Osteocyte (in vitro differentiated cells): ENCODE results near the gene IRGQ. TPM values are rescaled to one million over a fixed set of nuclear protein-coding genes. Genes with fewer than 3 reads are reported as not detected.
A peak's percentile ranks its signal among the peaks of the same experiment; 100 is the strongest.

Source experiments
- DNase-seq: peaks from one replicate; pipeline ENCODE4 v3.0.0; 2021; ENCODE audit warnings: mixed read lengths; ENCODE audit not compliant: unreplicated experiment; ENCODE audit errors: extremely low spot score
- H3K27ac Mint-ChIP-seq: one replicate; pipeline ENCODE4 v1.8.0; 2021; ENCODE audit warnings: mild to moderate bottlenecking, mixed read lengths; ENCODE audit not compliant: unreplicated experiment
- H3K27me3 Mint-ChIP-seq: one replicate; pipeline ENCODE4 v1.8.0; 2021; ENCODE audit warnings: mixed read lengths; ENCODE audit not compliant: unreplicated experiment
- H3K36me3 Mint-ChIP-seq: one replicate; pipeline ENCODE4 v1.8.0; 2021; ENCODE audit warnings: mixed read lengths; ENCODE audit not compliant: unreplicated experiment
- H3K4me1 Mint-ChIP-seq: one replicate; pipeline ENCODE4 v1.8.0; 2021; ENCODE audit warnings: mixed read lengths; ENCODE audit not compliant: unreplicated experiment
- H3K4me3 Mint-ChIP-seq: one replicate; pipeline ENCODE4 v1.8.0; 2021; ENCODE audit warnings: mild to moderate bottlenecking, moderate library complexity, mixed read lengths; ENCODE audit not compliant: unreplicated experiment
- H3K9me3 Mint-ChIP-seq: one replicate; pipeline ENCODE4 v1.8.0; 2021; ENCODE audit warnings: mixed read lengths; ENCODE audit not compliant: unreplicated experiment
- CTCF ChIP-seq: fragments of 200-600 bp; sonication (generic); IDR thresholded peaks from 2 replicates; pipeline ENCODE4 v1.5.0; 2021; ENCODE audit warnings: antibody characterized with exemption, mild to moderate bottlenecking, moderate library complexity
- total RNA-seq: library from RNA; stranded (reverse); gene quantifications from 2 replicates; pipeline ENCODE4 v1.2.1, GENCODE V29; 2021

IRGQ gene
- total RNA-seq, 1 donor from 2014 or later: 40.9 TPM

- DNase-seq: no peak
- Mint-ChIP-seq H3K4me3 (no peak overlapping the region), H3K36me3 (no peaks in the 10 kb centered on the region), H3K9me3 (no peaks in the 10 kb centered on the region), H3K4me1 (peaks cover 8% of the 10 kb centered on the region), H3K27me3 (no peaks in the 10 kb centered on the region), H3K27ac (no peak overlapping the region)
- no peak for TF ChIP-seq CTCF
These were observed 29.0 kb upstream of the IRGQ start for GRCh38 chr19:43624933-43625332.

GRCh38 chr19:43623889-43624670 lies 28.1 kb upstream of the IRGQ start:
- Mint-ChIP-seq H3K27ac (no peak overlapping the region), H3K9me3 (no peaks in the 10 kb centered on the region), H3K4me1 (peaks cover 10% of the 10 kb centered on the region), H3K27me3 (no peaks in the 10 kb centered on the region), H3K36me3 (no peaks in the 10 kb centered on the region), H3K4me3 (no peak overlapping the region)
- TF ChIP-seq CTCF: no peak
- DNase-seq: no peak

- no peaks in the 10 kb centered on the region for H3K9me3 Mint-ChIP-seq
- no peak overlapping the region for H3K27ac Mint-ChIP-seq
- H3K4me3 Mint-ChIP-seq: no peak overlapping the region
- H3K4me1 Mint-ChIP-seq: peaks cover 14% of the 10 kb centered on the region
- DNase-seq: no peak
- H3K36me3 Mint-ChIP-seq: no peaks in the 10 kb centered on the region
- no peaks in the 10 kb centered on the region for H3K27me3 Mint-ChIP-seq
- no peak for TF ChIP-seq CTCF
These were observed 27.0 kb upstream of the IRGQ start for GRCh38 chr19:43622956-43623355.

GRCh38 chr19:43622070-43622469 lies 26.1 kb upstream of the IRGQ start:
- DNase-seq: no peak
- Mint-ChIP-seq H3K27ac (no peak overlapping the region), H3K4me1 (peaks cover 14% of the 10 kb centered on the region), H3K9me3 (no peaks in the 10 kb centered on the region), H3K27me3 (no peaks in the 10 kb centered on the region), H3K36me3 (no peaks in the 10 kb centered on the region), H3K4me3 (no peak overlapping the region)
- no peak for TF ChIP-seq CTCF

GRCh38 chr19:43620061-43621001 lies 24.4 kb upstream of the IRGQ start:
- Mint-ChIP-seq H3K9me3 (no peaks in the 10 kb centered on the region), H3K4me1 (peaks cover 17% of the 10 kb centered on the region), H3K27ac (peak overlapping the region; percentile 97), H3K4me3 (peak overlapping the region; percentile 95), H3K27me3 (no peaks in the 10 kb centered on the region), H3K36me3 (no peaks in the 10 kb centered on the region)
- TF ChIP-seq CTCF: no peak
- DNase-seq: no peak
